Measurements from ENCODE around the gene FOXD1.
A peak's percentile ranks its signal among the peaks of the same experiment; 100 is the strongest.

FOXD1 gene

DNA sequence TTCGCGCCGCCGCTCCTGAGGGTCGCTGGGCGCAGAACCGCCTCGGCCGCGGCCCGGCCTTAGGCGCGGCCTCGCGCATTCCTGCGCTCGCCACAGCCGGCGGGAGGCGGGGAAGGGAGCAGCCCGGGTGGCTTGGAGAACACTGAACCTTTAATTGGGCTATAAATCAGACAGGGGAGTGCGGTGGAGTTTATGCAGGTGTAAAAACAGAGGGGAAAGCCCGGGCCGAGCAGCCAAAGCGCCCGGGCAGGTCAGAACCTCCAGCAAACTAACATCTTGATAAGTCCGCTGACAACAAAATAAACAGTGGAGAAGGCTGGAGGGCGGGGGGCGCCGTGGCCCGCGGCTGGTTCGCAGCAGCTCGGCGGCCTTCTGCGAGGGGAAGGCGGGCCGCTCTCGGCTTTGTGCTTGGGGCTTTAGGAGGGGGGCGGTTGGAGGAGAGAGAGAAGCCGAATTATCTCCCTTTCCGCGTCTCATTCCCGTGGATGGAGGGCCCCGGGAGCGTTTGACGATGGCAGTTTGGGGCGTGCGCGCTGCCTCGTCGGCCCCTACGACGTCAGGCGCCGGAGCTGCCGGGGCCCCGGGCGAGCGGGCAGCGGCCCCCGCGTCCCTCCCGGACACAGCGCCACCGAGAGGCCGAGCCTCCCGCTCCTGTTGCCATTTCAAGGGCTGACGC lies 11.3 kb downstream of the FOXD1 start:
- in situ Hi-C loops (cut with HindIII; ENCODE audit: low sequenced_read_pairs): loop anchor here (25.0 kb wide), 2 partner anchors 125 to 525 kb away; no protein-coding TSS in a partner anchor
- H3K4me3 ChIP-seq (ENCODE audit: low read depth, low read length): peak overlapping the region; percentile 19
- no peak for DNase-seq (ENCODE audit: low read depth)
- TF ChIP-seq CTCF (IDR thresholded peaks at IDR 0.05; ENCODE audit: low read depth, low read length, missing control alignments): peak; percentile 56

DNA sequence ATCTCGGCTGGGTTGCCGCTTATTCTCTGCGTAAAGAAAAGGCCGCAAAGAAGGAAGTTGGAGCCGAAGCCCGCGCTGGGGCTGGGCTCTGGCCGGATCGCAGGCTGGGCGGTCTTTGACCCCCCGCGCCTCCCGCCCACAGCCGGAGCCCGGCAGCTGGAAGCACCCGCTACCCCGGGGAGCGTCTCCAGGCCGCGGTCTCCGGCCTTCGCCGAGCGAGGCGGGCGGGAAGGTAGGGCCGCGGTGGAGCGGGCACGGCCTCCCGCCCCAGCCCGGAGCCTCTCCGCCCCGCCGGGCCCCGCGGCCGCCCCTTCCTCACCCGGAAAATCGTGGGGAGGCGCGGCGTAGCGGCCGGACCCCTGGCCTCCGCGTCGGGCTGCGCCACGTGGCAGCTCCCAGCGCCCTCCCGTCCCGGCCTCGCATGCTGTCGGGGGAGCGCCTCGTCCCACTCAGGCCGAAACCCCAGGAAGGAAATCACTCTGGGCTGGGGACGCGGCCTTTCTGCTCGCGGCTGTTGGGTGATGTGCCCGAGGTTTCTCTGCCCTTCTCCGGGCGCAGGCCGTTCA lies 12.0 kb downstream of the FOXD1 start:
- in situ Hi-C loops (cut with HindIII; ENCODE audit: low sequenced_read_pairs): loop anchor here (25.0 kb wide), 2 partner anchors 124 to 524 kb away; no protein-coding TSS in a partner anchor
- no peak for TF ChIP-seq CTCF (IDR thresholded peaks at IDR 0.05; ENCODE audit: low read depth, low read length, missing control alignments)
- peak overlapping the region; percentile 19 for H3K4me3 ChIP-seq (ENCODE audit: low read depth, low read length)
- no peak for DNase-seq (ENCODE audit: low read depth)

- peak overlapping the region; percentile 11 for H3K4me3 ChIP-seq (ENCODE audit: low read depth, low read length)
- TF ChIP-seq CTCF (IDR thresholded peaks at IDR 0.05; ENCODE audit: low read depth, low read length, missing control alignments): no peak
- DNase-seq (ENCODE audit: low read depth): no peak
- in situ Hi-C loops (cut with HindIII; ENCODE audit: low sequenced_read_pairs): loop anchor here (25.0 kb wide), 2 partner anchors 124 to 524 kb away; no protein-coding TSS in a partner anchor
Observed at GRCh38 chr5:73435759-73436534, 12.6 kb downstream of the FOXD1 start.

DNA sequence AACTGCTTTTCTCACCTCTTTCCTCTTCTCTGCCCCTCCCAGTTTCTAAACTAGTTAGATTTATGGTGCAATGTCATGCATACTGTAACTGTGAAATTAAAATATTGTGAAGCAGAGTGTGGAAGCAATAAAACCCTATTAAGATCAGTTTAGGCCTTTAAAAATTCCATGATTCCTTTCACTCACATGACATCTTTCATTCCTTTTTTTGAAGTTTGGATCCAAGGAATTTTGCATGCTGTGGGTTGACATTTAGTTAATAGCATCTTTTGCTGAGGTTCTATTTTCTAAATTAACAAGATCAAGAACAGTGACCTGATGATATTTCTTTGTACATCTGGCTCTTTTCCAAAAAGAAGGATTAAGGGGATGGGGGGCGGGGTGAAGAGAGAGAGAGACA lies 13.7 kb downstream of the FOXD1 start:
- in situ Hi-C loops (cut with HindIII; ENCODE audit: low sequenced_read_pairs): loop anchor here (25.0 kb wide), 2 partner anchors 123 to 523 kb away; no protein-coding TSS in a partner anchor
- DNase-seq (ENCODE audit: low read depth): no peak
- no peak for TF ChIP-seq CTCF (IDR thresholded peaks at IDR 0.05; ENCODE audit: low read depth, low read length, missing control alignments)
- H3K4me3 ChIP-seq (ENCODE audit: low read depth, low read length): no peak overlapping the region

DNA sequence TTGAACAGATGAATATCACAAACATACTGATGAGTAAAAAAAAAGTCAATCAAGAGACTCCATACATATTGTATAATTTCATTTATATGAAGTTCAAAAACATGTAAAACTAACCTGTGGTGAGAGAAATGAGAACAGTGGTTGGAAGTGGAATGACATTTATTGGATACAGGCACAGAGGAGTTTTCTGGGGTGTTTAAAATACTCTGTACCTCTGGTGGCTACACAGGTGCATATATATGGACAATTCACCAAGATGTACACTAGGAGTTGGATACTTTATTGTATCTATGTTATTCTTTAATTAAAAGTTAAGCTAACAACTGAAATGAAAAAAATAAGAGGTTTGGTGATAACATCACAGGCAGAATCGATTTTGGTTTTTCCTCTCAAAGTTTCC lies 14.1 kb downstream of the FOXD1 start:
- no peak overlapping the region for H3K4me3 ChIP-seq (ENCODE audit: low read depth, low read length)
- TF ChIP-seq CTCF (IDR thresholded peaks at IDR 0.05; ENCODE audit: low read depth, low read length, missing control alignments): no peak
- DNase-seq (ENCODE audit: low read depth): no peak
- in situ Hi-C loops (cut with HindIII; ENCODE audit: low sequenced_read_pairs): loop anchor here (25.0 kb wide), 2 partner anchors 122 to 522 kb away; no protein-coding TSS in a partner anchor

- in situ Hi-C loops (cut with HindIII; ENCODE audit: low sequenced_read_pairs): loop anchor here (25.0 kb wide), 2 partner anchors 122 to 522 kb away; no protein-coding TSS in a partner anchor
- TF ChIP-seq CTCF (IDR thresholded peaks at IDR 0.05; ENCODE audit: low read depth, low read length, missing control alignments): no peak
- DNase-seq (ENCODE audit: low read depth): no peak
- no peak overlapping the region for H3K4me3 ChIP-seq (ENCODE audit: low read depth, low read length)
Observed at GRCh38 chr5:73433982-73434342, 14.6 kb downstream of the FOXD1 start.
